ENCODE results near the gene SLC7A14. TPM values are rescaled to one million over a fixed set of nuclear protein-coding genes. Genes with fewer than 3 reads are reported as not detected.
"Not testable (repeated sequence)": the region's sequence is repeated elsewhere in the genome, so short reads cannot be mapped to it uniquely, and the experiment has no call there.

SLC7A14 gene
- total RNA-seq, 2 experiments from 2014 or later: not detected

GRCh38 chr3:170584585-170585007 is 1.3 kb downstream of the SLC7A14 start:
- Histone ChIP-seq H3K4me3 (ENCODE audit: low read depth, low read length, poor library complexity, severe bottlenecking) (no peak overlapping the region), H3K79me2 (ENCODE audit: insufficient read depth, low read depth, low read length) (no peaks in the 10 kb centered on the region), H3K4me2 (ENCODE audit: low read length) (no peak overlapping the region), H2AFZ (ENCODE audit: low read length) (no peak overlapping the region), H3K36me3 (ENCODE audit: insufficient read depth, low read length) (no peaks in the 10 kb centered on the region), H3K27ac (ENCODE audit: low read depth, low read length, poor library complexity, severe bottlenecking) (no peak overlapping the region), H4K20me1 (ENCODE audit: insufficient read depth, low read length) (no peaks in the 10 kb centered on the region), H3K9me3 (ENCODE audit: low read length) (no peaks in the 10 kb centered on the region), H3K9me2 (ENCODE audit: insufficient read depth, low read length) (no peaks in the 10 kb centered on the region), H3K4me1 (ENCODE audit: insufficient read depth, low read length, poor library complexity, severe bottlenecking) (no peaks in the 10 kb centered on the region)
- POLR2A ChIA-PET: interaction anchor here (0.7 kb wide), 1 partner anchor 1031 kb away, joined by 3 read pairs; no protein-coding TSS in a partner anchor
- no peak for TF ChIP-seq EZH2phosphoT487 (IDR thresholded peaks at IDR 0.05; ENCODE audit: borderline replicate concordance, low read depth, low read length)
- no peak for TF ChIP-seq CTCF (conservative IDR thresholded peaks at IDR 0.05; ENCODE audit: low read length)
- peak; percentile 29 for DNase-seq (ENCODE audit: low spot score)
- no TSS peak for BruUV-seq (replicated peaks)
- CTCF ChIA-PET (ENCODE audit: unreplicated experiment): no interaction called here
- intact Hi-C loops (cut with micrococcal nuclease; ENCODE audit: unreplicated experiment): no loop called here

- no peak overlapping the region for H3K4me2 ChIP-seq (ENCODE audit: low read length)
- no peak overlapping the region for H3K4me3 ChIP-seq (ENCODE audit: low read depth, low read length, poor library complexity, severe bottlenecking)
- ChIA-PET CTCF (ENCODE audit: unreplicated experiment) (no interaction called here), POLR2A (interaction anchor here (0.6 kb wide), 1 partner anchor 16 kb away, joined by 4 read pairs; no protein-coding TSS in a partner anchor)
- H3K9me2 ChIP-seq (ENCODE audit: insufficient read depth, low read length): no peaks in the 10 kb centered on the region
- no peak for TF ChIP-seq EZH2phosphoT487 (IDR thresholded peaks at IDR 0.05; ENCODE audit: borderline replicate concordance, low read depth, low read length)
- TF ChIP-seq CTCF (conservative IDR thresholded peaks at IDR 0.05; ENCODE audit: low read length): no peak
- H2AFZ ChIP-seq (ENCODE audit: low read length): no peak overlapping the region
- H3K79me2 ChIP-seq (ENCODE audit: insufficient read depth, low read depth, low read length): no peaks in the 10 kb centered on the region
- H3K9me3 ChIP-seq (ENCODE audit: low read length): no peaks in the 10 kb centered on the region
- no peak overlapping the region for H3K27ac ChIP-seq (ENCODE audit: low read depth, low read length, poor library complexity, severe bottlenecking)
- BruUV-seq (replicated peaks): no TSS peak
- no peak for DNase-seq (ENCODE audit: low spot score)
- no peaks in the 10 kb centered on the region for H3K36me3 ChIP-seq (ENCODE audit: insufficient read depth, low read length)
- H4K20me1 ChIP-seq (ENCODE audit: insufficient read depth, low read length): no peaks in the 10 kb centered on the region
- intact Hi-C loops (cut with micrococcal nuclease; ENCODE audit: unreplicated experiment): no loop called here
- no peaks in the 10 kb centered on the region for H3K4me1 ChIP-seq (ENCODE audit: insufficient read depth, low read length, poor library complexity, severe bottlenecking)
Measured at GRCh38 chr3:170579646-170580045, 6.2 kb downstream of the SLC7A14 start.

GRCh38 chr3:170572665-170573253 is 13.1 kb downstream of the SLC7A14 start:
- no peak for DNase-seq (ENCODE audit: low spot score)
- BruUV-seq (replicated peaks): no TSS peak

DNA sequence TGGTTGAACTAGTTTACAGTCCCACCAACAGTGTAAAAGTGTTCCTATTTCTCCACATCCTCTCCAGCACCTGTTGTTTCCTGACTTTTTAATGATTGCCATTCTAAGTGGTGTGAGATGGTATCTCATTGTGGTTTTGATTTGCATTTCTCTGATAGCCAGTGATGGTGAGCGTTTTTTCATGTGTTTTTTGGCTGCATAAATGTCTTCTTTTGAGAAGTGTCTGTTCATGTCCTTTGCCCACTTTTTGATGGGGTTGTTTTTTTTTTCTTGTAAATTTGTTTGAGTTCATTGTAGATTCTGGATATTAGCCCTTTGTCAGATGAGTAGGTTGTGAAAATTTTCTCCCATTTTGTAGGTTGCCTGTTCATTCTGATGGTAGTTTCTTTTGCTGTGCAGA is 18.3 kb downstream of the SLC7A14 start:
- H3K4me3 ChIP-seq (ENCODE audit: low read depth, low read length, poor library complexity, severe bottlenecking); BruUV-seq (replicated peaks); DNase-seq (ENCODE audit: low spot score); H3K9me3 ChIP-seq (ENCODE audit: low read length); H3K9me2 ChIP-seq (ENCODE audit: insufficient read depth, low read length); H3K36me3 ChIP-seq (ENCODE audit: insufficient read depth, low read length); H3K27ac ChIP-seq (ENCODE audit: low read depth, low read length, poor library complexity, severe bottlenecking); intact Hi-C loops (cut with micrococcal nuclease; ENCODE audit: unreplicated experiment); H3K79me2 ChIP-seq (ENCODE audit: insufficient read depth, low read depth, low read length); H2AFZ ChIP-seq (ENCODE audit: low read length); CTCF ChIA-PET (ENCODE audit: unreplicated experiment); POLR2A ChIA-PET; H3K4me1 ChIP-seq (ENCODE audit: insufficient read depth, low read length, poor library complexity, severe bottlenecking); H4K20me1 ChIP-seq (ENCODE audit: insufficient read depth, low read length); H3K4me2 ChIP-seq (ENCODE audit: low read length): not testable (repeated sequence)

More at GRCh38 chr3:170572665-170573253, 13.1 kb downstream of the SLC7A14 start:
- no peak overlapping the region for H2AFZ ChIP-seq (ENCODE audit: low read length)
- H3K9me3 ChIP-seq (ENCODE audit: low read length): no peaks in the 10 kb centered on the region
- ChIA-PET CTCF (ENCODE audit: unreplicated experiment) (no interaction called here), POLR2A (no interaction called here)
- H4K20me1 ChIP-seq (ENCODE audit: insufficient read depth, low read length): no peaks in the 10 kb centered on the region; the same call in 1 of the 2 replicates
- no peaks in the 10 kb centered on the region for H3K79me2 ChIP-seq (ENCODE audit: insufficient read depth, low read depth, low read length)
- no peaks in the 10 kb centered on the region for H3K9me2 ChIP-seq (ENCODE audit: insufficient read depth, low read length)
- TF ChIP-seq EZH2phosphoT487 (IDR thresholded peaks at IDR 0.05; ENCODE audit: borderline replicate concordance, low read depth, low read length): no peak
- TF ChIP-seq CTCF (conservative IDR thresholded peaks at IDR 0.05; ENCODE audit: low read length): no peak
- H3K4me2 ChIP-seq (ENCODE audit: low read length): no peak overlapping the region
- no peak overlapping the region for H3K4me3 ChIP-seq (ENCODE audit: low read depth, low read length, poor library complexity, severe bottlenecking)
- no peaks in the 10 kb centered on the region for H3K4me1 ChIP-seq (ENCODE audit: insufficient read depth, low read length, poor library complexity, severe bottlenecking)
- intact Hi-C loops (cut with micrococcal nuclease; ENCODE audit: unreplicated experiment): no loop called here
- no peaks in the 10 kb centered on the region for H3K36me3 ChIP-seq (ENCODE audit: insufficient read depth, low read length)
- no peak overlapping the region for H3K27ac ChIP-seq (ENCODE audit: low read depth, low read length, poor library complexity, severe bottlenecking)
